Activated CD4-positive, alpha-beta T cell treated with anti-CD3 and anti-CD28 coated beads for 4 hours (primary cell): ENCODE data around the gene DDR2.
"Not testable (repeated sequence)": the region's sequence is repeated elsewhere in the genome, so short reads cannot be mapped to it uniquely, and the experiment has no call there.

Experiments
- DNase-seq, 2 donors: peaks; one replicate each; pipeline ENCODE4 v3.0.0-alpha.2; 2020

Gene DDR2

GRCh38 chr1:162728573-162728972, 96.3 kb downstream of the DDR2 start:
- no peak for DNase-seq

- DNase-seq, result not testable (repeated sequence)
These were observed 97.0 kb downstream of the DDR2 start for GRCh38 chr1:162729195-162729774.

- no peak for DNase-seq
These were observed 99.8 kb downstream of the DDR2 start for GRCh38 chr1:162732094-162732493.

GRCh38 chr1:162732566-162733335, 100.5 kb downstream of the DDR2 start:
- no peak for DNase-seq

GRCh38 chr1:162733336-162733590, 101.0 kb downstream of the DDR2 start:
- DNase-seq, result no peak

- DNase-seq, result no peak
These were observed 101.8 kb downstream of the DDR2 start for GRCh38 chr1:162734047-162734446.

GRCh38 chr1:162736184-162736583, 103.9 kb downstream of the DDR2 start:
- DNase-seq, result no peak

GRCh38 chr1:162736633-162737067, 104.4 kb downstream of the DDR2 start:
- no peak for DNase-seq

GRCh38 chr1:162740755-162741154, 108.5 kb downstream of the DDR2 start:
- no peak for DNase-seq

GRCh38 chr1:162741574-162741973, 109.3 kb downstream of the DDR2 start:
- no peak for DNase-seq

GRCh38 chr1:162746264-162746942, 114.1 kb downstream of the DDR2 start:
- DNase-seq, result not testable (repeated sequence)

- DNase-seq, result no peak
These were observed 120.9 kb downstream of the DDR2 start for GRCh38 chr1:162753001-162753658.

- no peak for DNase-seq
These were observed 121.8 kb downstream of the DDR2 start for GRCh38 chr1:162753998-162754585.

- DNase-seq, result no peak
These were observed 123.0 kb downstream of the DDR2 start for GRCh38 chr1:162755306-162755705.

GRCh38 chr1:162756523-162756922, 124.3 kb downstream of the DDR2 start:
- DNase-seq, result no peak

- DNase-seq, result no peak
These were observed 125.2 kb downstream of the DDR2 start for GRCh38 chr1:162757476-162757875.

- no peak for DNase-seq
These were observed 133.5 kb downstream of the DDR2 start for GRCh38 chr1:162765788-162766187.

- no peak for DNase-seq
These were observed 140.4 kb downstream of the DDR2 start for GRCh38 chr1:162772571-162773154.

- DNase-seq, result no peak
These were observed 141.7 kb downstream of the DDR2 start for GRCh38 chr1:162774007-162774406.

- DNase-seq, result no peak
These were observed 146.8 kb downstream of the DDR2 start for GRCh38 chr1:162779043-162779442.

GRCh38 chr1:162782671-162783070, 150.4 kb downstream of the DDR2 start:
- no peak for DNase-seq

GRCh38 chr1:162784926-162785325, 152.7 kb downstream of the DDR2 start:
- DNase-seq, result not testable (repeated sequence)

GRCh38 chr1:162788783-162789182, 156.5 kb downstream of the DDR2 start:
- DNase-seq, result not testable (repeated sequence)
